GDM1 (cell line): ENCODE data around the gene TNNI3.

Source experiments
- DNase-seq: peaks from one replicate; lab custom pipeline; 2025; lab: John Stamatoyannopoulos, UW

Gene TNNI3

GRCh38 chr19:55147545-55148251, 9.8 kb downstream of the TNNI3 start:
- DNase-seq = no peak

DNA sequence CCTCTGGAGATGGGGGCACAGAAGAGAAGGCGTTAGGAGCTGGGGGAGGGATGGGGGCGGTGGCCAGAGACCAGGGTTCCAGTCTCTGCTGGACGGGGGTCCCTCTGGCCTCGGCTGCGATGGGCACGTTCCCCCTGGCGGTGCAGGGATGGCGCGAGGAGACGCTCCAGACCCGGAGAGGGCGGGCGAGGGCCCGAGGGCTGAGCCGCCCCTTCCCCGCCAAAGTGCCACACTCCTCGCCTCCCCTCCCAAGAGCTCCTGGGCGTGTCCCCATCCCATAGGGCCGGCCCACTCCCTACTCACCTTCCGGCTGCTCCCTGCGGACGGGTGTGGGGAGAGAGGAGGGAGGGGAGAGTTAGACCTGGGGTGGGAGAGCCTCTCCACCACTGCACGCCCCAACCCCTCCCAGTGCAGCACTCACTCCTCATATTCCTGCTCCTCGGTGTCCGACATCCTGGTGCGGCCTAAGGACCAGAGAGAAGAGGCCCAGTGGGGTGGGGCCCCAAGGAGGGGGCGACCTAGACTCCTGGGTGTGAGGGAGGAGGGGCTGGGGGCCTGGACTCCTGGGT, 10.7 kb downstream of the TNNI3 start:
- DNase-seq = peak; percentile 66

GRCh38 chr19:55146078-55146704, 11.3 kb downstream of the TNNI3 start:
- DNase-seq = peak; percentile 76

GRCh38 chr19:55145232-55145631, 12.3 kb downstream of the TNNI3 start:
- DNase-seq = peak; percentile 46

GRCh38 chr19:55141696-55142095, 15.8 kb downstream of the TNNI3 start:
- no peak for DNase-seq

DNA sequence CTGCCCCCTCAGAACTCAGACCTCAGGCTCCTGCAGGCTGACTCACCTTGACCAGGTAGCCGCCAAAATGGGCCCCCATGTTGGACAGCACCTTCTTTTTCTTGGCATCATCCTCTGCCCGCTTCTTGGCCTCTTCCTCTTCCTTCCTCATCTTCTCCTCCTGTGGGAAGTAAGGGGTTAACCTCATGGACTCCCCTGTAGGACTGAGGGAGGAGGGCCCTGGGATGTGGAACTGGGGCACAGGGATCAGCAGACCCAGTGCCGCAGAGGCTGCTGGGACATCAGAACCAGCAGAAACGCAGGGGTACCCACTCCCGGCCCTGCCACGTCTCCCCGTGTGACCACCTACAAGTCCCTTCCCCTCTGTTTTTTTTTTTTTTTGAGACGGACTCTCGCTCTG, 19.6 kb downstream of the TNNI3 start:
- DNase-seq = no peak

DNA sequence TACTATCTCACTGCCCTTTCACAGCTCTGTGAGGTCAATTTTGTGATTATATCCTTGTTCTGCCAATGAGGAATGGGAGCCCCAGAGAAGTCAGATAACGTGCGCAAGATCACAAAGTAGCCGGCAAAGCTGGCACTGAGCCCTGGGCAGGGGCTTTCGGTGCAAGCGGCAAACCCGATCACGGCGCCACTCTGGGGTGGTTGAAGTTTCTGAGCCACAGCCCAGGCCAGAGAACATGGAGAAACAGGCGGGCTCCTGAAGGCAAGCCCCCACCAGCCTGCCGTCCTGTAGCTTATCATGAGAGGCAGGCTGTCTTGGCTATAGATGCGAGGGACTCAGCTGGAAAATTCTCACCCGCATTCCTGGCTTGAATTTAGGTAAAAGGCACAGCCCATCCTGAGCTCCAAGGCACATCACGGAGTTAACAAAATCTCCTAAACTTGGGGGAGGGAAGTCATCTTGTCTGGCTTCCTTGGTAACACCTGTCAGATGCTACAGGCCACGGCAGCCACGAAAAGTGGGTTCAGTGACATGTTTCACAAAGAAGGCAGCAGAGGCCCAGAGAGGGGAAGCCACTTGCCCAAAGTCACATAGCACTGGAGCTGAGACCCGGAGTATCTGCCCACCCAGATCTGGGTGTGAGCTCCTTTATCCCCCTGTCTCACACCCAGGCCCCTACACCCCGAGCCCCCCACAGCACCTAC, 21.0 kb downstream of the TNNI3 start:
- no peak for DNase-seq

GRCh38 chr19:55134736-55135135, 22.8 kb downstream of the TNNI3 start:
- DNase-seq = no peak

DNA sequence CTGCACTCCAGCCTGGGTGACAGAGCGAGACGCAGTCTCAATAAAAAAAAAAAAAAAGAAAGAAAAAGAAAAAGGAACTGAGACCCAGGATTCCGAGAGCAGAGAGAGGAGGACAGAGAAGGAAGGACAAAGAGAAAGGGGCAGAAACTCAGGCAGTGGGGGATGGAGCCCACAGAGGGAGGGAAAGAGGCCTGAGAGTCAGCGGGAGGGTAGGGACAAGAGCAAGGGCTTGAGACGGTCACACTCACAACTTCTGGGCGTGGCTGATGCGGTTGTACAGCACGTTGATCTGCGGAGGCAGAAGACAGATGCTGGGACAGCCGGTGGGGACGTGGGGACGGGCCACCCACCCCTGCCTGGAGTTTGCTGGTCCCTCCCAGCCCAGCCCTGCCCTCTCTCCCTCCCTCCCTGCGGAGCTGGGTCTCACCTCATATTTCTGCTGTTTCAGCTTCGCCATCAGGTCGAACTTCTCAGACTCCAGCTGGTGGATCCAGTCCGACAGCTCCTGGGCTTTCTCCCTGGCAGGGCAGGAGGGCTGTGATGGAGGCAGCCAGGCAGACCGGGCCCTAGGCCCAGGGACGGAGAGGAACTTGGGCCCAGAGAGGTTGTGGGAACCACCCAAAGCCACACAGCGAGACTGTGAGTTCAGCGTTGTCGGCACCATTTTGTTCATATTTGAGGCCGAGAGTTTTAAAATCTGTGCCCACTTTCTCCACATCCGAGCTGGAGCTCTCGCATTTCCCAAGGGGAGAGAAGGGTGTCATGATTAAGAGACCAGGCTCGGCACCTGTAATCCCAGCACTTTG, 23.7 kb downstream of the TNNI3 start:
- no peak for DNase-seq

- DNase-seq = no peak
These were observed 24.9 kb downstream of the TNNI3 start for GRCh38 chr19:55132453-55133129.

- DNase-seq = no peak
These were observed 26.1 kb downstream of the TNNI3 start for GRCh38 chr19:55131421-55131820.

- no peak for DNase-seq
These were observed 38.5 kb downstream of the TNNI3 start for GRCh38 chr19:55119053-55119452.

GRCh38 chr19:55118401-55118991, 39.0 kb downstream of the TNNI3 start:
- DNase-seq = no peak

DNA sequence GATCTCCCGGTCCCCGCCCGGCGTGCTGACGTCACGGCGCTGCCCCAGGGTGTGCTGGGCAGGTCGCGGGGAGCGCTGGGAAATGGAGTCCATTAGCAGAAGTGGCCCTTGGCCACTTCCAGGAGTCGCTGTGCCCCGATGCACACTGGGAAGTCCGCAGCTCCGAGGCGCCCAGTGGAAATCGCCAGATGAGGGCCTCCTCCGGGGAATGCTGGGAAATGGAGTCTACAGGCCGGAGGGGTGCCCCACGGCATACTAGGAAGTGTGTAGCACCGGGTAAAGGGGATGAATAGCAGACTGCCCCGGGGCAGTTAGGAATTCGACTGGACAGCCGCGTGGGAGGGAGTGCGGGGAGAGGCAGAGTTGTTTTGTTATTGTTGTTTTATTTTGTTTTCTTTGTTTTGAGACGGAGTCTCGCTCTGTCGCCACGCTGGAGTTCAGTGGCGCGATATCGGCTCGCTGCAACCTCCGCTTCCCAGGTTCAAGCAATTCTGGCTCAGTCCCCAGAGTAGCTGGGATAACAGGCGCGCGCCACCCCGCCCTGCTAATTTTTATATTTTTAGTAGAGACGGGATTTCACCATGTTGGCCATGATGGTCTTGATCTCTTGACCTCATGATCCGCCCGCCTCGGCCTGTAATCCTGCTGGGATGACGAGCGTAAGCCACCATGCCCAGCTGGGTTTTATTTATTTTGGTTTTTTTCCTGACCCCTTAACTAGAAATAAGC, 39.7 kb downstream of the TNNI3 start:
- DNase-seq = peak; percentile 97

GRCh38 chr19:55116859-55117662, 40.5 kb downstream of the TNNI3 start, which contains the start of gene PPP1R12C:
Gene PPP1R12C, minus strand, starts transcription at chr19:55117637. Its CDS starts 94 bp downstream, at chr19:55117543.
- no peak for DNase-seq

GRCh38 chr19:55116232-55116858, 41.2 kb downstream of the TNNI3 start:
- DNase-seq = peak; percentile 51

DNA sequence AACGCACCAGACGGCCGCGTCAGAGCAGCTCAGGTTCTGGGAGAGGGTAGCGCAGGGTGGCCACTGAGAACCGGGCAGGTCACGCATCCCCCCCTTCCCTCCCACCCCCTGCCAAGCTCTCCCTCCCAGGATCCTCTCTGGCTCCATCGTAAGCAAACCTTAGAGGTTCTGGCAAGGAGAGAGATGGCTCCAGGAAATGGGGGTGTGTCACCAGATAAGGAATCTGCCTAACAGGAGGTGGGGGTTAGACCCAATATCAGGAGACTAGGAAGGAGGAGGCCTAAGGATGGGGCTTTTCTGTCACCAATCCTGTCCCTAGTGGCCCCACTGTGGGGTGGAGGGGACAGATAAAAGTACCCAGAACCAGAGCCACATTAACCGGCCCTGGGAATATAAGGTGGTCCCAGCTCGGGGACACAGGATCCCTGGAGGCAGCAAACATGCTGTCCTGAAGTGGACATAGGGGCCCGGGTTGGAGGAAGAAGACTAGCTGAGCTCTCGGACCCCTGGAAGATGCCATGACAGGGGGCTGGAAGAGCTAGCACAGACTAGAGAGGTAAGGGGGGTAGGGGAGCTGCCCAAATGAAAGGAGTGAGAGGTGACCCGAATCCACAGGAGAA, 42.0 kb downstream of the TNNI3 start:
- no peak for DNase-seq

DNA sequence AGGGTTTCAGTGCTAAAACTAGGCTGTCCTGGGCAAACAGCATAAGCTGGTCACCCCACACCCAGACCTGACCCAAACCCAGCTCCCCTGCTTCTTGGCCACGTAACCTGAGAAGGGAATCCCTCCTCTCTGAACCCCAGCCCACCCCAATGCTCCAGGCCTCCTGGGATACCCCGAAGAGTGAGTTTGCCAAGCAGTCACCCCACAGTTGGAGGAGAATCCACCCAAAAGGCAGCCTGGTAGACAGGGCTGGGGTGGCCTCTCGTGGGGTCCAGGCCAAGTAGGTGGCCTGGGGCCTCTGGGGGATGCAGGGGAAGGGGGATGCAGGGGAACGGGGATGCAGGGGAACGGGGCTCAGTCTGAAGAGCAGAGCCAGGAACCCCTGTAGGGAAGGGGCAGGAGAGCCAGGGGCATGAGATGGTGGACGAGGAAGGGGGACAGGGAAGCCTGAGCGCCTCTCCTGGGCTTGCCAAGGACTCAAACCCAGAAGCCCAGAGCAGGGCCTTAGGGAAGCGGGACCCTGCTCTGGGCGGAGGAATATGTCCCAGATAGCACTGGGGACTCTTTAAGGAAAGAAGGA, 42.9 kb downstream of the TNNI3 start:
- no peak for DNase-seq
